Activated T-cell treated with anti-CD3 and anti-CD28 coated beads, Interleukin-2, amount 50 U/mL, for 1 hour (primary cell): ENCODE results near the gene EMP3.

ENCODE experiments used
- DNase-seq: peaks from one replicate; pipeline ENCODE4 v3.0.0-alpha.2; 2020

The EMP3 gene

GRCh38 chr19:48318286-48318987, 6.9 kb upstream of the EMP3 start:
- DNase-seq = no peak

GRCh38 chr19:48319647-48320541, 5.5 kb upstream of the EMP3 start:
- DNase-seq = peak; percentile 82

GRCh38 chr19:48321372-48321621, 4.1 kb upstream of the EMP3 start:
- DNase-seq = peak; percentile 94

GRCh38 chr19:48321622-48322591, 3.4 kb upstream of the EMP3 start:
- DNase-seq = peak; percentile 99

GRCh38 chr19:48329167-48329891, 4.0 kb downstream of the EMP3 start:
- DNase-seq = peak; percentile 46

- DNase-seq = peak; percentile 83
Measured at GRCh38 chr19:48330012-48330681, 4.8 kb downstream of the EMP3 start.

GRCh38 chr19:48332351-48332661, 7.0 kb downstream of the EMP3 start:
- DNase-seq = no peak

- peak; percentile 88 for DNase-seq
Measured at GRCh38 chr19:48332662-48333466, 7.5 kb downstream of the EMP3 start.

- peak; percentile 95 for DNase-seq
Measured at GRCh38 chr19:48333467-48334384, 8.4 kb downstream of the EMP3 start.

- DNase-seq = no peak
Measured at GRCh38 chr19:48338253-48338755, 13.0 kb downstream of the EMP3 start.

- DNase-seq = no peak
Measured at GRCh38 chr19:48338802-48339503, 13.6 kb downstream of the EMP3 start.

- DNase-seq = no peak
Measured at GRCh38 chr19:48340995-48341394, 15.6 kb downstream of the EMP3 start.

- no peak for DNase-seq
Measured at GRCh38 chr19:48341515-48342413, 16.4 kb downstream of the EMP3 start.

GRCh38 chr19:48342414-48342738, 17.0 kb downstream of the EMP3 start:
- no peak for DNase-seq

GRCh38 chr19:48342841-48343540, 17.6 kb downstream of the EMP3 start:
- DNase-seq = no peak

- DNase-seq = no peak
Measured at GRCh38 chr19:48344892-48345291, 19.5 kb downstream of the EMP3 start.

GRCh38 chr19:48346191-48346590, 20.8 kb downstream of the EMP3 start:
- no peak for DNase-seq

GRCh38 chr19:48348045-48348444, 22.7 kb downstream of the EMP3 start:
- DNase-seq = no peak
